ENCODE measurements around the gene ZC3H4. TPM values are rescaled to one million over a fixed set of nuclear protein-coding genes. Genes with fewer than 3 reads are reported as not detected.

ZC3H4 gene
- total and polyA plus RNA-seq, 2 donors (not counting 1 experiment from before 2014, with no cell fraction given) = 12.7 to 73.7 TPM

- WGBS (ENCODE audit: insufficient coverage) = 94% methylated on average over 11 of the region's 13 CpGs
- DNase-seq (no peak), ATAC-seq (ENCODE audit: low read depth) (no peak)
- H3K27ac Mint-ChIP-seq = no peak overlapping the region
- Histone ChIP-seq H3K9me3 (ENCODE audit: control extremely low read depth in 1 of 3, control insufficient read depth in 2 of 3, insufficient read depth in 1 of 3, low read length in 2 of 3) (no peaks in the 10 kb centered on the region), H3K27me3 (replicated peaks in 1 of 4; ENCODE audit: control extremely low read depth in 1 of 4, control insufficient read depth in 3 of 4, insufficient read depth in 4 of 4, low read length in 3 of 4) (no peaks in the 10 kb centered on the region), H3K79me2 (ENCODE audit: control insufficient read depth, insufficient read depth, low read length) (peaks cover 20% of the 10 kb centered on the region), H4K20me1 (ENCODE audit: control insufficient read depth, insufficient read depth, low read length, poor library complexity, severe bottlenecking) (peaks cover 7% of the 10 kb centered on the region), H3K4me2 (replicated peaks; ENCODE audit: low read depth, low read length, poor library complexity, severe bottlenecking) (peak overlapping the region; percentile 95), H3K27ac (ENCODE audit: low read length in 2 of 2) (no peak overlapping the region), H3K4me1 (ENCODE audit: control insufficient read depth in 2 of 2, insufficient read depth in 2 of 2, low read length in 2 of 2) (peaks cover 6 to 17% of the 10 kb centered on the region in 2 donors), H3K36me3 (replicated peaks in 1 of 2; ENCODE audit: control extremely low read depth in 1 of 2, control insufficient read depth in 1 of 2, extremely low read depth in 1 of 2, insufficient read depth in 2 of 2, low read length in 1 of 2) (peaks cover 0 to 5% of the 10 kb centered on the region in 2 experiments), H3K9ac (ENCODE audit: low read length) (peak overlapping the region; percentile 88), H3K4me3 (ENCODE audit: control extremely low read depth in 1 of 5, extremely low read depth in 1 of 5, insufficient read depth in 1 of 5, low read depth in 2 of 5, low read length in 4 of 5) (peak overlapping the region; percentile 55 to 94 (median 84)), H2AFZ (ENCODE audit: insufficient read depth, low read depth, low read length, poor library complexity, severe bottlenecking) (peak overlapping the region; percentile 99)
- no peaks in the 10 kb centered on the region for H3K9me3 Mint-ChIP-seq (ENCODE audit: insufficient read depth)
- peaks cover 11% of the 10 kb centered on the region for H3K4me1 Mint-ChIP-seq
- TF ChIP-seq EZH2 (IDR thresholded peaks at IDR 0.05; ENCODE audit: borderline replicate concordance, insufficient read depth, low read depth, low read length, poor library complexity, severe bottlenecking) (no peak), CTCF (IDR thresholded peaks at IDR 0.05) (no peak)
- no peaks in the 10 kb centered on the region for H3K27me3 Mint-ChIP-seq
- intact Hi-C loops (cut with micrococcal nuclease) = loop anchor here (5.0 kb wide), 1 partner anchor 445 kb away; the partner anchor contains the start of gene CALM3
- H3K4me3 Mint-ChIP-seq = peak overlapping the region; percentile 96
- POLR2A ChIA-PET = interaction anchor here (0.6 to 1.3 kb wide), 5 partner anchors 65 to 1238 kb away, joined by 3 to 12 read pairs (median 10); partner anchors contain the start of gene ZC3H4
- CTCF ChIA-PET = interaction anchor here (1.0 to 2.9 kb wide), 3 partner anchors 12 to 76 kb away, joined by 3 to 13 read pairs (median 3); no protein-coding TSS in a partner anchor
Observed at GRCh38 chr19:47047272-47047762, 66.3 kb downstream of the ZC3H4 start.

- Histone ChIP-seq H3K27me3 (replicated peaks in 1 of 4; ENCODE audit: control extremely low read depth in 1 of 4, control insufficient read depth in 3 of 4, insufficient read depth in 4 of 4, low read length in 3 of 4) (no peaks in the 10 kb centered on the region), H3K9ac (ENCODE audit: low read length) (no peak overlapping the region), H2AFZ (ENCODE audit: insufficient read depth, low read depth, low read length, poor library complexity, severe bottlenecking) (no peak overlapping the region), H3K4me3 (ENCODE audit: control extremely low read depth in 1 of 5, extremely low read depth in 1 of 5, insufficient read depth in 1 of 5, low read depth in 2 of 5, low read length in 4 of 5) (no peak overlapping the region), H3K9me3 (ENCODE audit: control extremely low read depth in 1 of 3, control insufficient read depth in 2 of 3, insufficient read depth in 1 of 3, low read length in 2 of 3) (no peaks in the 10 kb centered on the region), H3K79me2 (ENCODE audit: control insufficient read depth, insufficient read depth, low read length) (peaks cover 20% of the 10 kb centered on the region), H4K20me1 (ENCODE audit: control insufficient read depth, insufficient read depth, low read length, poor library complexity, severe bottlenecking) (peaks cover 7% of the 10 kb centered on the region), H3K4me2 (replicated peaks; ENCODE audit: low read depth, low read length, poor library complexity, severe bottlenecking) (no peak overlapping the region), H3K27ac (ENCODE audit: low read length in 2 of 2) (no peak overlapping the region), H3K4me1 (ENCODE audit: control insufficient read depth in 2 of 2, insufficient read depth in 2 of 2, low read length in 2 of 2) (peaks cover 6 to 17% of the 10 kb centered on the region in 2 donors), H3K36me3 (replicated peaks in 1 of 2; ENCODE audit: control extremely low read depth in 1 of 2, control insufficient read depth in 1 of 2, extremely low read depth in 1 of 2, insufficient read depth in 2 of 2, low read length in 1 of 2) (peaks cover 0 to 7% of the 10 kb centered on the region in 2 experiments)
- no peak for ATAC-seq (ENCODE audit: low read depth)
- ChIA-PET CTCF (no interaction called here), POLR2A (no interaction called here)
- TF ChIP-seq EZH2 (IDR thresholded peaks at IDR 0.05; ENCODE audit: borderline replicate concordance, insufficient read depth, low read depth, low read length, poor library complexity, severe bottlenecking) = no peak
- TF ChIP-seq CTCF (IDR thresholded peaks at IDR 0.05) = no peak
- Mint-ChIP-seq H3K4me3 (no peak overlapping the region), H3K27ac (no peak overlapping the region), H3K4me1 (peaks cover 11% of the 10 kb centered on the region), H3K9me3 (ENCODE audit: insufficient read depth) (no peaks in the 10 kb centered on the region), H3K27me3 (no peaks in the 10 kb centered on the region)
- intact Hi-C loops (cut with micrococcal nuclease) = loop anchor here (5.0 kb wide), 1 partner anchor 444 kb away; the partner anchor contains the start of gene CALM3
- no peak for DNase-seq
- WGBS (ENCODE audit: insufficient coverage) = 96% methylated on average over 43 of the region's 45 CpGs
Observed at GRCh38 chr19:47045867-47046470, 67.6 kb downstream of the ZC3H4 start.
